IPS-NIHi7 (cell line): ENCODE measurements around the gene RMND5B.
"Not testable (repeated sequence)": the region's sequence is repeated elsewhere in the genome, so short reads cannot be mapped to it uniquely, and the experiment has no call there.

Experiments
- DNase-seq: peaks from one replicate; pipeline ENCODE4 v3.0.0; 2012; ENCODE audit warnings: mixed read lengths; ENCODE audit errors: extremely low spot score

The RMND5B gene

DNA sequence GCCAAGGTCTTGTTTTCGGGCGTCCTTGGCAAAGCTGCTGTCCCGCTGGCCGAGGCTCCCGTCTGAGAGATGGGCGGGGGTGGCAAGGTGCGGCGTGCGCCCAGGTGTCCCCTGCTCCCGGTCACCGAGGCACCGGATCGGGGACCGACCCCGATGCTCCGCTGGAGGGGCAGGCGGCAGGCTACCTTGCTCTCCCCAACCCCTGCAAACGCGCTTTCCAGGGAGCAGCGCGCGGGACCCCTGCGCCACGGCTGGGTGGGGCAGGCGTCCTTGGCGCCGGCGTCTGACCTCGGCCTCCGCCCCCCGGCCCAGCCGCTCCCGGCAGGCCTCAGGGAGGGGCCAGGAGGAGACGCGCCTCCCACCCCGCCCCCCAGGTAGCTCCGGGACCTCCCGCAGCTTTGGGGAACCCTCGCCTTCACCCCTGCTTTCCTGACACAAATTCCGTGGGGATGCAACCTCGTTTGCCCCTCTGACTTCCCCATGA, 16.9 kb upstream of the RMND5B start:
- DNase-seq, result peak; percentile 54

GRCh38 chr5:178114325-178115135, 16.3 kb upstream of the RMND5B start:
- DNase-seq, result no peak

DNA sequence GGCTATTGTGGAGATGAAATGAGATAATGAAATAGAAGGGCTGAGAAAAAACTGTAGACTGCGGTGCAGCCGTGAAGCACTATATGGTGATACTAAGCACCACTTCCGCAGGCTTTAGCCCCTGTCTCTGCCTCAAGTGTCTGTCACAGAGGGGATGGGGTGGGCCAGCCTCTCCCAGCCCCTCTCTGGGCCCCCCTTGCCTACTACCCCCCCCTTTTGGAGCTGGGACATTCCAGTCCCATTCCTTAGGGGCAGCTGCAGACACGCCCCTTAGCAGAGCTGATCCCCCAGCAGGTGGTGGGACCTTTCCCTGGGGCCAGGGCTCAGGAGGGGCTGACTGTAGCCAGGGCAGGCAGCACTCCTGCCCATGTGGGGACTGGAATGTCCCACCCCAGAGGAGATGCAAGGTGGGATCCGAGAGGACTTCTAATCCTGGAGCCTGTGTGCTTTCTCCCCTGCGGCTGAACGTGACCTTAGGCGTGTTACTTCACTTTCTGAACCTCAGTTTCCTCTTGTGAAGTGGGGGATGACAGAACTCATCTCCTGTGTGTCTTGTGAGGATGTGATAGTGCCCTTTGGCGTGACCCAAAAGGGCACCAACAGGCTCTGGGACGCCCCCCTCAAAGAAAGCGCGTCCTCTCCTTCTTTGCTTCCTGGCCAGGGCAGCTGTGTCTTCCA, 15.5 kb upstream of the RMND5B start:
- DNase-seq, result peak; percentile 71

DNA sequence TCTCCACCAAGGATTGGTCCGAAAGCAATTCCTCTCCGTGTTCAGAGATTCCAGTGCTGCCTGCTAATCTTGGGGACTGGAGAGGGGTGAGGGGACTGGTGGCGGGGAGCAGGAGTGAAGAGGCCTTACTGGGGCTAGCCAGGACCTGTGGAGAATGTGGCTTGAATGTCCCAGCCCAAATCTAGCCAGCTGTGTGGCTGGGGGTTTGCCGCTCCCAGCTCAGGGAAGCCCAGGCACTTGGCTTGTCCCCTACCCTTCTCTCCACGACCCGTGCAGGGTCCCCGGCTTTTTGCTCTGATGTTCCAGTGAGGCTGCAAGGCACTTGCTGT, 15.0 kb upstream of the RMND5B start:
- no peak for DNase-seq

DNA sequence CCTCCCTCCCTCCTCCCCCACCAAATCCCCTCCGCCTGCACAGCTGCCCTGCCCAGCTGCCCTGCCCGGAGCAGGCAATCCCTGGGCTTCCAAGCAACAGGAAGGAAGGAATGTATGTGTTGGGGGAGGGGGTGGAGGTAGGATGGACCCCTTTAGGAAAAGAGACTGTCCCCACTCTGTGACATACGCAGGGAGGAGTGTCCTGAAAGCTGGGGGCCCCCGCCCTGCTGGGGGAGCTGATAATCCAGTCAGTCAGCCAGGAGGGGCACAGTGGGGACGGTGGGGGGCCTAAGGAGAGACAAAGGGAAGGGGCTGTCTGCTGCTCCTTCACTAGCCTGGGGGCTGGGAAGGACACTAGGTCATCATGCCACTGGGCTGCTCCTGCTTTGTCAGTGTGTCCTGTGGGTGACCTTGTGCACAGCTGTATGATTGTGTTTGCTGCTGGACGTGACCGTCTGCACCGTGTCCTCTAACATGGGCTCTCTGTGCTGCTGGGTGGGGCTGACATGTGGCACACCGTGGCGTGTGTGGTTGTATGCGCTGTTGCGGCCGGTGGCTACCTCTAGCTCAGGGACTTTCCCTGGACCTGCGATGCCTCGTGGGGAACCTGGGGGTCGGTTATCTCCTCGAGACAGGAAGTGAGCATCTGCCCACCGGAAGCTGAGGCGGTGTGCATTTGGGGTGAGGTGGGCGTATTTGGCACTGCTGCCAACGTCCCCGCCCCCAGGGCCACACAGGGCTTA, 14.5 kb upstream of the RMND5B start:
- peak; percentile 38 for DNase-seq

GRCh38 chr5:178117923-178118701, 12.7 kb upstream of the RMND5B start:
- no peak for DNase-seq

DNA sequence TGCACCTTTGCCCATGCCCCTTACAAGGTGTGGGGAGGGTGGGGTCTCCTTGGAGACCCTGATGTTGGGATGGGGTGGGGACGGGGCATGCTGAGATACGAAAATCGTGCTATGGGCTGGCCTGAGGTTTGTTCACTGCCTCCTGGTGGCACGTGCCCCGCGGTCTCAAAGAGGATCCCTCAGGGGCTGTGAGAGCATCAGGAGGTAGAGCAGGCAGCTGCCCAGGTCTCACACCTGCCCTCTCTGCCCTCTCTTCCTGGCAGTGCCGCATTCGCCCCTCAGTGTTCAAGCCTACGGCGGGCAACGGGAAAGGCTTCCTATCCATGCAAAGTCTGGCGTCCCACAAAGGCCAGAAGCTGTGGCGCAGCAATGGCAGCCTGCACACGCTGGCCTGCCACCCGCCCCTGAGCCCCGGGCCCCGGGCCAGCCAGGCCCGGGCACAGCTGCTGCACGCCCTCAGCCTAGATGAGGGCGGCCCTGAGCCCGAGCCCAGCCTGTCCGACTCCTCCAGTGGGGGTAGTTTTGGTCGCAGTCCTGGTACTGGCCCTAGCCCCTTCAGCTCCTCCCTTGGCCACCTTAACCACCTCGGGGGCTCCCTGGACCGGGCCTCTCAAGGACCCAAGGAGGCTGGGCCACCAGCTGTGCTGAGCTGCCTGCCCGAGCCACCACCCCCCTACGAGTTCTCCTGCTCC, 10.8 kb upstream of the RMND5B start:
- DNase-seq, result no peak

GRCh38 chr5:178120607-178121357, 10.0 kb upstream of the RMND5B start:
- DNase-seq, result peak; percentile 76

DNA sequence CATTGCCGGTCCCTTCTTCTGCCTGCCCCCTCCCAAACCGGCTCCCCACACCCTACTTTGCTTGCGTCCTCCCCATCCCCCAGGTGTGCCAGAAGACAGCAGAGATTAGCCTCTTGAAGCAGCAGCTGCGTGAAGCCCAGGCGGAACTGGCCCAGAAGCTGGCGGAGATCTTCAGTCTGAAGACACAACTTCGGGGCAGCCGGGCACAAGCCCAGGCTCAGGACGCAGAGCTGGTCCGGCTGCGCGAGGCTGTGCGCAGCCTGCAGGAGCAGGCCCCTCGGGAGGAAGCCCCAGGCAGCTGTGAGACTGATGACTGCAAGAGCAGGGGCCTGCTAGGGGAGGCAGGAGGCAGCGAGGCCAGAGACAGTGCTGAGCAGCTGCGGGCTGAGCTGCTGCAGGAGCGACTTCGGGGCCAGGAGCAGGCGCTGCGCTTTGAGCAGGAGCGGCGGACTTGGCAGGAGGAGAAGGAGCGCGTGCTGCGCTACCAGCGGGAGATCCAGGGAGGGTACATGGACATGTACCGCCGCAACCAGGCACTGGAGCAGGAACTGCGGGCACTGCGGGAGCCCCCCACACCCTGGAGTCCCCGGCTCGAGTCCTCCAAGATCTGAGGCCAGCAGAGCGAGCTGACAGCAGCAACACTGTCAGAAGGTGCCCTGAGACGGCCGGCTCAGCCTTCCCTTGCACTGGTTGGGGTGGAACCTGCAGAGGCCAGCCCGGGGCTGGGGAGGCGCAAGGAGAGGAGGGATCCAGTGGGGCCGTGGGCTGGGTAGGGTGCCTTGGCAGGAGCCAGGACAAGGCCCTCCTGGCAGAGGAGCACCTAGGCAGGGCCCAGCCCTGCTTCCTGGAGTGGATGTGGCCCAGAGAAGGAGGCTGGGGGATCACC, 9.2 kb upstream of the RMND5B start:
- DNase-seq, result no peak

GRCh38 chr5:178122346-178122745, 8.5 kb upstream of the RMND5B start:
- DNase-seq, result no peak

DNA sequence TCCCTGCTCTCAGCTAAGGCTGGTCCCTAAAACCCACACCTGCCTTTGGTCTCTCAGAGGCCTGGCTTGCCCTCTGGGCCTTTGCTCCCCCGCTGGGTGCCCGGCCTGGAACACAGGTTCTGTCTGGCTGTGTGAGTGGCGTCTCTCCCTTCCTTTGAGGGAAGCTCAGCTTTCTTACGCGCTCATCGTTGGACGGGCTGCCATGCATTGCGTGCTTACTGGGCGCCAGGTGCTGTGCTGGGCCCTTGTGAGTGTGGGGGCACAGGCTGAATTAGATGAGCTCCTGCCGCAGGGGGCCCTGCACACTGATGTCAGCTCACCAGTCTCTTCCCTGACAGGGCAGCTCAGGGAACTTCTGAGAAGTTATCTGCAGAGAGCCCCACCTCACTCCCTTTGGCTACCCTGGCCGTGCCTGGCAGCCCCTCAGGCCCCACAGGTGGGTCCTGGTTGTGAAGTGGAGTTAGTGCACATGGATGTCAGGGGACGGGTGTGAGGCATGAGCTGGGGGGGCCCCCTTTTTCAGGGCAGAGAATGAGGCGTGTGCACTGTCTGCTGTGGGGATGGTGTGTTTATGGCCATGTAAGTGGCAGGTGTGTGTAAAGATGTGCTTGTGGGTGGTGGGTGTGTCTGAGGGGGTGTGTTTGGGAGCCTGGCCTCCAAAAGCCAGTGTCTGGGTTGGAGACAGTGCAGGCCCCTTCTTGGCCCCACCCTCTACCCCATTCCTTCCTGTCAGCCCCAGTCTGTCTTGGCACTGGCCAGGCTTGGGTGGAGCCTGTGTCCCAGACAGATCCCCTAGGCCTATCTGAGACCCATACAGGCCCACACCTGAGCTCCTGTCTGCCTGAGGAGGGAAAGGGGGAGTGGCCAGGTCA, 7.5 kb upstream of the RMND5B start:
- no peak for DNase-seq

GRCh38 chr5:178123966-178124925, 6.6 kb upstream of the RMND5B start:
- no peak for DNase-seq

GRCh38 chr5:178125253-178125906, 5.4 kb upstream of the RMND5B start:
- no peak for DNase-seq

DNA sequence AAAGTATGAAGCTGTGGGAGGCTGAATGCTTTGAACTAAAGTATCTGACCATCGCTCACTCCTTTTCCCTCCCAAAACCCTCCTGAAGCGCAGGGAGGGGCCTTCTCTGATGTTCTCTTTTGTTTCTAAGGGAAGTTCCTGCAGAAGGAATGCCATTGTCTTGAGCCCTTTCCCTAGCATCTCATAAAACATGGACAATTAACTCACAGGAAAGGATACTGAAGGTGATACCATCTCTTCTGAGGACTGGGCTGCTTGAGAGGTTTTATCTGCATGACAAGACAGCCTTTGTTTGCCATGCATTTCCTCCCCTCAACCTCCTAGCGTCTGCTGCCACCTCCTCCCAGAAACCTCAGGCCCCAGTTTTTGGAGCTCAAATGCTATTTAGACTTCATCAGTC, 4.3 kb upstream of the RMND5B start:
- DNase-seq, result peak; percentile 71

DNA sequence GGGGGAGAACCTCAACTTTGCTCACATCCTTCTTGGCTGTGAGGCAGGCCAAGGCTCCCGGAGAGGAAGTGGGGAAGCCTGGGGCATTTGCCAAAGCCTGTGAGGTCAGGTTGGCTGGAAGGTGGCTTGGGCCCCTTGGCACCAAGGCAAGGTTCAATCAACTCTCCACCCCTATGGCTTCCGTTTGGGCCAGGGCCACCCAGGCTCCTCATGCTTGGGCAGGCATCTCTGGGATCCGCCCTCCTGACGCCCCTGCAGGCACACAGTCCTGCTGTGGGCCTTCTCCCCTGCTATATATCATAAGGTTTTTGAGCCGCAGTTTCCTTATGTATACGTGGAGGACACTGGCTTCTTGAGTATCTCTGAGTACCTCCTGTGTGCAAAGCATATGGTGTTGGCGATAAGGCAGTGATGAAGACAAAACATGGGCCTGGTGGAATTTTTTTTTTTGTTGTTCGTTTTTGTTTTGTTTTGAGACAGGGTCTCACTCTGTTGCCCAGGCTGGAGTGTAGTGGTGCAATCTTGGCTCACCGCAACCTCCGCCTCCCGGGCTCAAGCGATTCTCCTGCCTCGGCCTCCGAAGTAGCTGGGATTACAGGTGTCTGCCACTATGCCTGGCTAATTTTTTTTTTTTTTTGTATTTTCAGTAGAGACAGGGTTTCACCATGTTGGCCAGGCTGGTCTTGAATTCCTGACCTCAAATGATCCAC, 3.4 kb upstream of the RMND5B start:
- not testable (repeated sequence) for DNase-seq

DNA sequence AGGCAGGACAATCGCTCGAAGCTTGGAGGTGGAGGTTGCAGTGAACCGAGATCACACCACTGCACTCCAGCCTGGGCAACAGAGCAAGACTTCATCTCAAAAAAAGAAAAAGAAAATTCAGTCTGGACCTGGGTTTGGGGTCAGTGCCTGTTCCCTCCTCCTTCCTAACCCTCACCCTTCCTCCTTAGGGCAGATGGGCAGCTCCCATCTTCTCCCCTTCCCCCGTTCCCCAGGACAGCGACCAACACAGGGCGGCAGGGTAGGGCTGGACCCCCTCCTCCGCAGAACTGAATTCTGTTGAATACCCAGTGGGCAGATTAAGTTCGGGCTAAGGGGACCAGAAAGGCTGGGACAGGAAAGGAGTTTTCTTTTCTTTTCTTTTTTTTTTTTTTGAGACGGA, 1.5 kb upstream of the RMND5B start:
- no peak for DNase-seq
